ENCODE results near the gene CBLC. TPM values are rescaled to one million over a fixed set of nuclear protein-coding genes. Genes with fewer than 3 reads are reported as not detected.

Gene CBLC
- total RNA-seq, 1 donor from 2014 or later, result not detected

- Histone ChIP-seq H3K27me3 (ENCODE audit: control insufficient read depth in 3 of 3, insufficient read depth in 3 of 3, low read length in 3 of 3) (no peaks in the 10 kb centered on the region), H3K27ac (ENCODE audit: low read depth, low read length) (no peak overlapping the region), H3K4me1 (ENCODE audit: control insufficient read depth in 3 of 3, insufficient read depth in 3 of 3, low read length in 3 of 3) (peaks cover 11 to 18% (median 18%) of the 10 kb centered on the region in 3 donors), H3K9ac (ENCODE audit: low read depth in 1 of 3, low read length in 3 of 3) (no peak overlapping the region), H3K4me3 (ENCODE audit: low read length in 3 of 3) (no peak overlapping the region), H3K9me3 (ENCODE audit: control insufficient read depth in 3 of 3, low read length in 3 of 3) (no peaks in the 10 kb centered on the region), H3K36me3 (ENCODE audit: control insufficient read depth in 3 of 3, insufficient read depth in 3 of 3, low read length in 3 of 3) (no peaks in the 10 kb centered on the region)
Observed at GRCh38 chr19:44795398-44795987, 17.8 kb downstream of the CBLC start.

- peak overlapping the region in 2 of 3 donors; percentile 70 to 76 for H3K9ac ChIP-seq (ENCODE audit: low read depth in 1 of 3, low read length in 3 of 3)
- no peaks in the 10 kb centered on the region for H3K27me3 ChIP-seq (ENCODE audit: control insufficient read depth in 3 of 3, insufficient read depth in 3 of 3, low read length in 3 of 3)
- peaks cover 11 to 18% (median 18%) of the 10 kb centered on the region in 3 donors for H3K4me1 ChIP-seq (ENCODE audit: control insufficient read depth in 3 of 3, insufficient read depth in 3 of 3, low read length in 3 of 3)
- peak overlapping the region in 1 of 3 donors; percentile 45 for H3K4me3 ChIP-seq (ENCODE audit: low read length in 3 of 3)
- no peaks in the 10 kb centered on the region for H3K9me3 ChIP-seq (ENCODE audit: control insufficient read depth in 3 of 3, low read length in 3 of 3)
- H3K36me3 ChIP-seq (ENCODE audit: control insufficient read depth in 3 of 3, insufficient read depth in 3 of 3, low read length in 3 of 3), result no peaks in the 10 kb centered on the region
- H3K27ac ChIP-seq (ENCODE audit: low read depth, low read length), result peak overlapping the region; percentile 86
Observed at GRCh38 chr19:44796701-44797115, 19.0 kb downstream of the CBLC start.

GRCh38 chr19:44799627-44800346 is 22.1 kb downstream of the CBLC start:
- Histone ChIP-seq H3K4me1 (ENCODE audit: control insufficient read depth in 3 of 3, insufficient read depth in 3 of 3, low read length in 3 of 3) (peaks cover 11 to 22% (median 22%) of the 10 kb centered on the region in 3 donors), H3K27me3 (ENCODE audit: control insufficient read depth in 3 of 3, insufficient read depth in 3 of 3, low read length in 3 of 3) (no peaks in the 10 kb centered on the region), H3K27ac (ENCODE audit: low read depth, low read length) (no peak overlapping the region), H3K9me3 (ENCODE audit: control insufficient read depth in 3 of 3, low read length in 3 of 3) (no peaks in the 10 kb centered on the region), H3K36me3 (ENCODE audit: control insufficient read depth in 3 of 3, insufficient read depth in 3 of 3, low read length in 3 of 3) (no peaks in the 10 kb centered on the region), H3K4me3 (ENCODE audit: low read length in 3 of 3) (no peak overlapping the region), H3K9ac (ENCODE audit: low read depth in 1 of 3, low read length in 3 of 3) (peak overlapping the region in 1 of 3 donors; percentile 45)

- H3K4me1 ChIP-seq (ENCODE audit: control insufficient read depth in 3 of 3, insufficient read depth in 3 of 3, low read length in 3 of 3), result peaks cover 11 to 22% (median 22%) of the 10 kb centered on the region in 3 donors
- H3K9me3 ChIP-seq (ENCODE audit: control insufficient read depth in 3 of 3, low read length in 3 of 3), result no peaks in the 10 kb centered on the region
- no peak overlapping the region for H3K27ac ChIP-seq (ENCODE audit: low read depth, low read length)
- H3K27me3 ChIP-seq (ENCODE audit: control insufficient read depth in 3 of 3, insufficient read depth in 3 of 3, low read length in 3 of 3), result no peaks in the 10 kb centered on the region
- H3K9ac ChIP-seq (ENCODE audit: low read depth in 1 of 3, low read length in 3 of 3), result peak overlapping the region in 1 of 3 donors; percentile 45
- no peaks in the 10 kb centered on the region for H3K36me3 ChIP-seq (ENCODE audit: control insufficient read depth in 3 of 3, insufficient read depth in 3 of 3, low read length in 3 of 3)
- no peak overlapping the region for H3K4me3 ChIP-seq (ENCODE audit: low read length in 3 of 3)
Observed at GRCh38 chr19:44800461-44800860, 22.8 kb downstream of the CBLC start.

- H3K36me3 ChIP-seq (ENCODE audit: control insufficient read depth in 3 of 3, insufficient read depth in 3 of 3, low read length in 3 of 3), result no peaks in the 10 kb centered on the region
- H3K27ac ChIP-seq (ENCODE audit: low read depth, low read length), result no peak overlapping the region
- no peaks in the 10 kb centered on the region for H3K27me3 ChIP-seq (ENCODE audit: control insufficient read depth in 3 of 3, insufficient read depth in 3 of 3, low read length in 3 of 3)
Observed at GRCh38 chr19:44803442-44804428, 26.0 kb downstream of the CBLC start.

GRCh38 chr19:44806291-44806690 is 28.6 kb downstream of the CBLC start:
- Histone ChIP-seq H3K4me3 (ENCODE audit: low read length in 3 of 3) (no peak overlapping the region), H3K9ac (ENCODE audit: low read depth in 1 of 3, low read length in 3 of 3) (no peak overlapping the region), H3K4me1 (ENCODE audit: control insufficient read depth in 3 of 3, insufficient read depth in 3 of 3, low read length in 3 of 3) (peaks cover 19 to 27% (median 25%) of the 10 kb centered on the region in 3 donors), H3K27me3 (ENCODE audit: control insufficient read depth in 3 of 3, insufficient read depth in 3 of 3, low read length in 3 of 3) (no peaks in the 10 kb centered on the region), H3K36me3 (ENCODE audit: control insufficient read depth in 3 of 3, insufficient read depth in 3 of 3, low read length in 3 of 3) (peaks cover 0 to 3% (median 1%) of the 10 kb centered on the region in 3 donors), H3K27ac (ENCODE audit: low read depth, low read length) (no peak overlapping the region), H3K9me3 (ENCODE audit: control insufficient read depth in 3 of 3, low read length in 3 of 3) (no peaks in the 10 kb centered on the region)

More at GRCh38 chr19:44803442-44804428, 26.0 kb downstream of the CBLC start:
- H3K4me3 ChIP-seq (ENCODE audit: low read length in 3 of 3), result no peak overlapping the region
- H3K9ac ChIP-seq (ENCODE audit: low read depth in 1 of 3, low read length in 3 of 3), result no peak overlapping the region
- peaks cover 11 to 18% (median 17%) of the 10 kb centered on the region in 3 donors for H3K4me1 ChIP-seq (ENCODE audit: control insufficient read depth in 3 of 3, insufficient read depth in 3 of 3, low read length in 3 of 3)
- H3K9me3 ChIP-seq (ENCODE audit: control insufficient read depth in 3 of 3, low read length in 3 of 3), result no peaks in the 10 kb centered on the region

- H3K27ac ChIP-seq (ENCODE audit: low read depth, low read length), result no peak overlapping the region
Observed at GRCh38 chr19:44807162-44807561, 29.5 kb downstream of the CBLC start.

GRCh38 chr19:44807652-44808462 is 30.2 kb downstream of the CBLC start:
- Histone ChIP-seq H3K27me3 (ENCODE audit: control insufficient read depth in 3 of 3, insufficient read depth in 3 of 3, low read length in 3 of 3) (no peaks in the 10 kb centered on the region), H3K4me1 (ENCODE audit: control insufficient read depth in 3 of 3, insufficient read depth in 3 of 3, low read length in 3 of 3) (peaks cover 19 to 27% (median 25%) of the 10 kb centered on the region in 3 donors), H3K9me3 (ENCODE audit: control insufficient read depth in 3 of 3, low read length in 3 of 3) (no peaks in the 10 kb centered on the region), H3K27ac (ENCODE audit: low read depth, low read length) (peak overlapping the region; percentile 70), H3K9ac (ENCODE audit: low read depth in 1 of 3, low read length in 3 of 3) (peak overlapping the region in 2 of 3 donors; percentile 7 to 77), H3K36me3 (ENCODE audit: control insufficient read depth in 3 of 3, insufficient read depth in 3 of 3, low read length in 3 of 3) (peaks cover 0 to 4% (median 4%) of the 10 kb centered on the region in 3 donors), H3K4me3 (ENCODE audit: low read length in 3 of 3) (peak overlapping the region in 2 of 3 donors; percentile 59 to 65)

More at GRCh38 chr19:44807162-44807561, 29.5 kb downstream of the CBLC start:
- no peak overlapping the region for H3K9ac ChIP-seq (ENCODE audit: low read depth in 1 of 3, low read length in 3 of 3)
- no peaks in the 10 kb centered on the region for H3K27me3 ChIP-seq (ENCODE audit: control insufficient read depth in 3 of 3, insufficient read depth in 3 of 3, low read length in 3 of 3)
- H3K4me3 ChIP-seq (ENCODE audit: low read length in 3 of 3), result no peak overlapping the region
- no peaks in the 10 kb centered on the region for H3K9me3 ChIP-seq (ENCODE audit: control insufficient read depth in 3 of 3, low read length in 3 of 3)
- peaks cover 0 to 4% (median 4%) of the 10 kb centered on the region in 3 donors for H3K36me3 ChIP-seq (ENCODE audit: control insufficient read depth in 3 of 3, insufficient read depth in 3 of 3, low read length in 3 of 3)
- peaks cover 19 to 27% (median 25%) of the 10 kb centered on the region in 3 donors for H3K4me1 ChIP-seq (ENCODE audit: control insufficient read depth in 3 of 3, insufficient read depth in 3 of 3, low read length in 3 of 3)

All from skeletal muscle tissue (tissue), 4 donors.